Non-pigmented ciliary epithelial cell (primary cell): ENCODE data around the gene RAB34.
"Not testable (repeated sequence)": the region's sequence is repeated elsewhere in the genome, so short reads cannot be mapped to it uniquely, and the experiment has no call there.

Experiments used
- DNase-seq: peaks from one replicate; pipeline ENCODE4 v3.0.0-alpha.2; 2010; ENCODE audit warnings: low read depth

The RAB34 gene

DNA sequence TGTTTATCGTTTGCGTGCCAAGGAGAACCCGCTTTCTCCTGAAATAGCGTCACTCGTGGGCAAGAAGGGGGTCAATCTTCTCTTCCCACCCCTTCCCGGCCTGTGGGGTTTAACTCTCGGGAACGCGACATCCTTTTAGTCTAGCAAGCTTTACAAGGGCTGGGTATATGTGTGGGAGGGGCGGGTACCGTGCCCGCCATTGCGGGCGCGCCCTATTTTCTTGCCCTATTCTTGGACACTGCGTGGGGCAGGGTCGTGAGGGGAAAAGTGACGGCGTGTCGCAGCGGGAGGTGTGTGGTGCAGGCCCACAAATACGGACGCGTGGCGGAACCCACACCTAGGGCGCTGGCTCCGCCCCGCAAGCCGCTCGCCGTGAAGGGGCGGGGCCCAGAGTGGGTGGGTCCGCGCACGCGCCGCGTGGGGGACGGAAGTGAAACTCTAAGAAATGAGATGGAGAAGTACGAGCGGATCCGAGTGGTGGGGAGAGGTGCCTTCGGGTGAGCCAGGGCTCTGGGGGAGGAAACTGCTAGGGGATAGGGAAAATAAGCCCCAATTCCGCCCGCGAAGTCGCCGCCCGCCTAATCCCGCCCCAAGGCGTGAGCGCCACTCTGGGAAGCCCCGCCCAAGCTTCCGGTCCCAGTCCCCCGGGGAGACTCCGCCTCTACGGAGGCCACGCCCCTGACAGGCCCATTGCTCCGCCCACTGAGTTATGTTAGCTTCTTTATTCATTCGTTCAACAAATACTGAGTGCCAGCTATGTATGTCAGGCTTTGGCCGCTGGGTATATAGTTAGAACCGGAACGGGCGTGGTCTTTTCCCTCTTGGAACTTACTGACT lies 10.9 kb upstream of the RAB34 start, which contains the start of gene NEK8:
Gene NEK8 (plus strand): TSS at position 425 of the 837 bp plus-strand sequence. CDS start 26 bp downstream, at position 451.
- DNase-seq, result peak; percentile 73

DNA sequence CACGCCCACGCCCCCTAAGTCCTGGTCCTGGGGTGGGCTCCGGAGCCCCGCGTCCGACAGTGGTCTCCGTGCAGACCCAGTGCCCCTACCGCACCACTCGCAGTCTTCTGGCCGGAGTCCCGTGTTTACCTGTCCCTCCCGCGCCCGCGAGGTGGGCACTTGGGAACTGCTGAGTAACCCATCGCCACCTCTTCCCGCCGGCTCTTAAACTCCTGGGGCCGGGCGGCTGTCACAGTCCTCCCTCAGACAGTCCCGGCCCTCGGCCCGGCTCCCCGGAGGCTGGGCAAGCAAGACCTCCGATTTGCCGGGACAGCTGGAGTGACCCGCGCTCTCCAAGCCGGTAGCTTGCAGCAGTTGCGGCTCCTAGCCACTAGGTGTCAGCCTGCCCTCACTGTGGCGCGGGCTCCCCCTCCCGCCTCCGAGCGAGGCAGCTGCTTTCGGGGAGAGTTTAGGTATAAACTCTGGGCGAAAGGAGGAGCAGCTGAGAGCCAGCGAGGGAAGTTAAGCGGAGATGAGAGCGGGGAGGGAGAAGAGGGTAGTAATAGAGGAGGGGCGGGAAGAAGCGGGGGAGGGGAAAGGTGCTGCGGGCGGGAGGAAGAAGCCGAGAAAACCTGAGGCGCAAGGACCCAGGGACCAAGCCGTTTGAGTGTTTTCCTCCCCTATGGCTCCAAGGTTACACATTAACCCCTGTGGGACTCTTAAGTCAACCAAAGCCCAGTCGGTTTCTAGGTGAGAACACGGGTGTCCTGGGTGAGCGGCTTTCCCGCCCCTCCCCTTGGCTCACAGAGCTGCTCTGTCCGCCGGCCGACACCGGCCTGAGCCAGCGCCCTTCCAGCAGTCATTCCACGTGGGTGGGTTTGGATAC lies 9.2 kb upstream of the RAB34 start:
- DNase-seq, result peak; percentile 79

DNA sequence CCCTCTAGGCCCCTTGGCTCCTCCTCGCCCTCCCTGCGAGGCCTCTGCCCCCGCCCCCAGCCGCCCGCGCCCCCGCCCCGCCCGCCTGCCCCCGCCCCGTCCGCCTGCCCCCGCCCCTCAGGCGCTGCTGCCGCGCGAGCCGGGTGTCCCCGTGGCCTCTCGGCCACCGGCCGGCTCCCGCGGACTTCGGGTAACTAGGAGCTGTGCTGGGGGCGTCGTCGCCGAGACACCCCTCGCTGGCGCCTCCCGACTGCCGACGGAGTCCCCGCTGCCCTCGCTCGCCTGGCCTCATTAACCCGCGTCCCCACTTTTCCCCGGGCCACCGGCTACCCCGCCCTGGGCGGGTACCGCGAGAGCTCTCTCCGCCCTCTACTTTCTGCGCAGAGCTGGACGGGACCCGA lies 8.6 kb upstream of the RAB34 start, which contains the start of gene TLCD1:
Gene TLCD1 (minus strand): TSS at position 8 of the 401 bp plus-strand sequence. CDS start 136 bp downstream, outside the sequence.
- no peak for DNase-seq

DNA sequence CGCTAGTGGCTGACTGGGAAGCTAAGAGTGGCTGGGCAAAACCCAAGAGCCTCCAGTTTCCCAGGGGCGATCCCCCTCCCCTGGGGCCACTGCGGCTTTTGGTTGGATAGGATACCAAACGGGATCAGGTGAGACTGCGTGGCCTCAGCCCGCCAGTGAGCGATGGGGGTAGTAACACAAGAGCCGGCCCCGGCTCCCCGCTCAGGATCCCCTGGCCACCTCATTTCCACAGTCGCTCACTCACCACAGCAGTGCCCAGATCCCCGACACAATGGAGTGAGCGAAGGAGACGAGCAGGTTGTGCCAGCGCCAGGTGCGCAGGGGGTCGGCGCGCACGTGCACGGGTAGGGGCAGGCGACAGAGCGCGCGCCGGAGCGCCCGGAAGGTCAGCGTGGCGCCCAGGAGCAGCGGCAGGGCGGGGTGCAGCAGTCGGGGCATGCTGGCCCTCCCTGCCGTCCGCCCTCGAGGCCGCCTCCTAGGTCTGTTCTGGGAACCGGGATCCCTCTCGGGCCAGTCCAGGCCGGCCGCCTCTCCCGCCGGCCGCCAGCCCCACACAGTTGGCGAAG lies 8.1 kb upstream of the RAB34 start:
- DNase-seq, result no peak

DNA sequence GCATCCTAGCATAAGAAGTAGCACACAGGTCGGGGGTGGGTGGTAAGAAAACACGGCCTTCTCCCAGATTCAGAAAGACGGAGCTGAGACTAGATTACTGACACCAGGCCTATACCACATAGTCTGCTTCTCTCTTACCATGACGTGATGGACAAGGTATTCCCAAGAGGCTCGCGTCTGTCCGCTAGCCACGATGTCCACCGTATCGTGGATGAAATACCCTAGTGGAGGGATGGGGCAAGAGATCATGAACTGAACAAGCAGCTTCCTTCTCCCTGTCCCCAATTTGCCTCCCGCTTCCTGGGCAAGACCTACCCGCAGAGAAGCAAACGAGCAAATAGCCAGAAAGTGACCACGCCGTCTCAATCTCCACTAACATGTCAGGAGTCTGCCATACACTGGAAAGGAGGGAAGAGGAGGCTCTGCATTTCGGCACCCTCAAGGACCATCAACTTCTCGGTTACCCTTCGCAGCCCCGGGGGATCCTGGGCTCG lies 7.5 kb upstream of the RAB34 start:
- no peak for DNase-seq

DNA sequence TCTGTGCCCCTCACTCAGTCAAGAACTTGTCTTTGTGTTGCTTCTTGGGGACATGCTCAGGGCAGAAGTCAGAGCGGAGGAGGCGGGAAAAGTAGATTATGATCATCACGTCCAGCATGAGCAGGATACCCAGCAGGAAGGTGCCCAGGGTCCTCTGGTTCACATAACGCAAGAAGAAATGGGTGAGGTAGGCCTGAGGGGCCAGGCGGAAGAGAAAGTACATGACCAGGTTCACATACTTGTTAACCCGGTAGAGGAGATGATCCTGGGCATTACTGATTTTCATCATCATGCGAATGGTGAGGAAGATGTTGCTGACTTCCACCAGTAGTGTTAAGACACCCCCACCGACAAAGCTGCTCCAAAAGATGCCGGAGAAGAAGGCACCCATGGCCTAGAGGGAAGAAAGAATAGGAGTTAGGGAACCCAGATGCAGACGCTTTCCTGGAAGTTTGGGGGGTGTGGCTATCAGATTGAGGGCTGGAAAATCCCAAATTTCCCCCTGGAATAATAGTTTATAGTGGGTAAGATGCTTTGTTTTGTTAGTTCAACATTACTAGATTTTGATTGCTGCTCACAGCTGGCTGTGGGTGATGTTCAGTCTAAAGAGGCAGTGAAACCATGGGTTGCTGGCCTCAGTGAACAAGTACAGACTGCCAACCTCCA lies 7.0 kb upstream of the RAB34 start:
- no peak for DNase-seq

DNA sequence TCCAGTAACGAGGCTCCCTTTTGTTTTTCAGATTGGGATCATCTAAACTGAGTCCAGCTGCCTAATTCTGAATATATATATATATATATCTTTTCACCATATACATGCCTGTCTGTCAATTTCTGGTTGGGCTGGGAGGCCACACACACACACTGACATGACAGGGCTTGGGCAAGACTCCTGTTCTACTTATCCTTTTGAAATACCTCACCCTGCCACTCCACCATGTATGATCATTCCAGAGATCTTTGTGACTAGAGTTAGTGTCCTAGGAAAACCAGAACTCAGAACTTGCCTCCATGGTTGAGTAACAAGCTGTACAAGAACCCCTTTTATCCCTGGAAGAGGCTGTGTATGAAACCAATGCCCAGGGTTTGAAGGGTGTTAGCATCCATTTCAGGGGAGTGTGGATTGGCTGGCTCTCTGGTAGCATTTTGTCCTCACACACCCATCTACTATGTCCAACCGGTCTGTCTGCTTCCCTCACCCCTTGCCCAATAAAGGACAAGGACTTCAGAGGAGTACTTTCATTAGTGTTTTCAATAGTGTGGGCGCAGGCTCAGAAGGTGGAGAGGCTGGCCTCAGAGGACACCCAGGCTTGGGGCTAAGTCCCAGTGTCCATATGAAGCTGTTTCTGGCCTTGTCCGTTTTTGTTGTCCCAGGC lies 6.3 kb upstream of the RAB34 start:
- DNase-seq, result not testable (repeated sequence)

DNA sequence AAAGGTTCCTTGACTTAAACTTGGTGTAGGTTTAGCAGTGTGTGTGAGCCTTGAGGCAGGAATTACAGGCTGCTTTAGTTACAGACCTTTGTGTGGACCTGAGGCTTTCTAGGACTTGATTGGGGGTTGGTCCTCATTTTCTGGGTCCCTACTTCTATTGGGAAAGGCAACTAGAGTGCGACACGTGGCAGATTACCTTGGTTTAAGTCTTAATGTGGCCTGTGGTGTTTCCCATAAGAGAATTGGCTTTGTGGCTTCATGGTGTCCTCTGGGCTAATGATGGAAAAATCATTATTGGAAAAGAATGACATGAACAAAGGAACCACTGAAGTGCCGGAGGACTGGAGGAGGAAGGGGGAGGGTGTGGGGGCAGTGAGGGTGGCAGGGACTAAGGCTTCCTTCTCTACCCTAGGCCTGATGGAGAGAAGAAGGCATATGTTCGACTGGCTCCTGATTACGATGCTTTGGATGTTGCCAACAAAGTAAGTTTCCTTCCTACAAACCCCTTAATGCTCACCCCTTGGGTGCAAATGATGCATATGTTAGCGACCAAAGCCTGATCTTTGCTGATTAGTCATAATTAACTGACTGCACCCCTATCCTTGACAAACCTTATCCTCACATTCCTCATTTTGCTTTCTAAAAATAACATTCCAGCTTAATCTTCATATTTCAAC lies 5.6 kb upstream of the RAB34 start:
- no peak for DNase-seq

DNA sequence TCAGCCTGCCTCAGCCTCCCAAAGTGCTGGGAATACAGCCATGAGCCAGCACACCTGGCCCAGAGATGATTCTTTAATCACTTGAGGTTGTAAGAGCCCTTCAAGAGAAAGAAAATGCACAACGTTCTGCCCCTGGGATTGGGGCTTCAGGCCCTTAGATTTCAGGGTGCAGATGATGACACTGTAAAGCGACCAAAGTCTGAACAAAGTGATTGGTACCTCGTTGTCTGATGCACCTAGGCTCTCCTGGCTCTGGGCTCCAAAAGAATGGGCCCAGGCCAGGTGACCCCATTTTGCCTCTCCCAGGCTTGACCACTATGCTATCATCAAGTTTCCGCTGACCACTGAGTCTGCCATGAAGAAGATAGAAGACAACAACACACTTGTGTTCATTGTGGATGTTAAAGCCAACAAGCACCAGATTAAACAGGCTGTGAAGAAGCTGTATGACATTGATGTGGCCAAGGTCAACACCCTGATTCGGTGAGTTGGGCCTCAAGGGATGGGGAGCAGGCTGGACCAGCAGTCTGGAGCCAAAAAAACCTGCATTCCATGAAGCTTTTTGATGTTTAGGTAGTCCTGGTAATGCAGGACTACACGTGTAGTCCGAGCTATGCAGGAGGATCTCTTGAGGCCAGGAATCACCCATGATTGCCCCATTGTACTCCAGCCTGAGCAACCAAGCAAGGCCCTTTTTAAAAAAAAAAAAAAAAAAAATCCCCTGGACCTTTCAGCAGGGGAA lies 4.9 kb upstream of the RAB34 start:
- no peak for DNase-seq

DNA sequence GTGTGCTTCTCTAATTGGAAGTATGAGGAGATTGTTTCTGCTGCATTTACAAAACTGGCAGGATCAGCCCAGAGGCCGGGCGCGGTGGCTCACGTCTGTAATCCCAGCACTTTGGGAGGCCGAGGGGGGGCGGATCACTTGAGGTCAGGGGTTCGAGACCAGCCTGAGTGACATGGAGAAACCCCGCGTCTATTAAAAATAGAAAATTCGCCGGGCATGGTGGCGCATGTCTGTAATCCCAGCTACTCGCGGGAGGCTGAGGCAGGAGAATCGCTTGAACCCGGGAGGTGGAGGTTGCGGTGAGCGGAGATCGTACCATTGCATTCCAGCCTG lies 3.3 kb upstream of the RAB34 start:
- DNase-seq, result not testable (repeated sequence)

DNA sequence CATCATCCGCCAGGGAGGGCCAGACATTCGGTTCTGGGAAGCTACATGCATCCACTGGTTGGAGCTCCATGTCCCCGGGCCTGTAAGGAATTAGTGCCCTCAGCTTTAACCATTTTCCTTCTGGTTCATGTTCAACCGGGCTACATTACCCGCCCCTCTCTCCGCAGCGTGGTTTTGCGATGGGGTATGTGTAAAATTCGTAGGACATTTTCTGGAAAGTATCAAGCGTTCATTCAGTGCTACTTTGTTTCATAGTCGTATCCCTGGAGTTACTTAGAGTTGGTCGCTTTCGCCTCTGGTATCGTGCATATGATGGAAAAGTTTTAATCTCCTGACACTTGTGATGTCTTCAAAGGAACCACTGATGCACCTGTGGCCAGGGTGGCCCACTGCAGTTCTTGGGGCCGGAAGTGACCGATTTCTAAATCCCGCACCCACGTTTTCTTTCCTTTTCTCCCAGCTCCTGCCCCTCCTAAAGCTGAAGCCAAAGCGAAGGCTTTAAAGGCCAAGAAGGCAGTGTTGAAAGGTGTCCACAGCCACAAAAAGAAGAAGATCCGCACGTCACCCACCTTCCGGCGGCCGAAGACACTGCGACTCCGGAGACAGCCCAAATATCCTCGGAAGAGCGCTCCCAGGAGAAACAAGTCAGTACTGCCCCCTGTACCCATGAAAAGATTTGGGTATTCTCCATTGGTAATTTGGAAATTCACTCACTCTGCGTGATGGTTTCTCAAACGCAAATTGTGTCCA lies 2.8 kb upstream of the RAB34 start:
- DNase-seq, result no peak

DNA sequence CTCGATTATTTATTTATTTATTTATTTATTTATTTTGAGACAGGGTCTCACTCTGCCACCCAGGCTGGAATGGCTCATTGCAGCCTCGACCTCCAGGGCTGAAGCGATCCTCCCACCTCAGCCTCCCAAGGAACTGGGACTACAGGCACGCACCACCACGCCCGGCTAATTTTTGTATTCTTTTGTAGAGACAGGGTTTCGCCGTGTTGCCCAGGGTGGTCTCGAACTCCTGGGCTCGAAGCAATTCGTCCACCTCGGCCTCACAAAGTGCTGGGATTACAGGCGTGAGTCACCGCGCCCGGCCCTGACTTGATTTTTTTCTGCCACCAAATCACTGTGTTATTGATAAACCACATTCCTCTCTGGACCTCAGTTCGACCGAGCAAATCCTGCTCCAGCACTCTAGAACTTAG lies 1.4 kb upstream of the RAB34 start:
- no peak for DNase-seq

DNA sequence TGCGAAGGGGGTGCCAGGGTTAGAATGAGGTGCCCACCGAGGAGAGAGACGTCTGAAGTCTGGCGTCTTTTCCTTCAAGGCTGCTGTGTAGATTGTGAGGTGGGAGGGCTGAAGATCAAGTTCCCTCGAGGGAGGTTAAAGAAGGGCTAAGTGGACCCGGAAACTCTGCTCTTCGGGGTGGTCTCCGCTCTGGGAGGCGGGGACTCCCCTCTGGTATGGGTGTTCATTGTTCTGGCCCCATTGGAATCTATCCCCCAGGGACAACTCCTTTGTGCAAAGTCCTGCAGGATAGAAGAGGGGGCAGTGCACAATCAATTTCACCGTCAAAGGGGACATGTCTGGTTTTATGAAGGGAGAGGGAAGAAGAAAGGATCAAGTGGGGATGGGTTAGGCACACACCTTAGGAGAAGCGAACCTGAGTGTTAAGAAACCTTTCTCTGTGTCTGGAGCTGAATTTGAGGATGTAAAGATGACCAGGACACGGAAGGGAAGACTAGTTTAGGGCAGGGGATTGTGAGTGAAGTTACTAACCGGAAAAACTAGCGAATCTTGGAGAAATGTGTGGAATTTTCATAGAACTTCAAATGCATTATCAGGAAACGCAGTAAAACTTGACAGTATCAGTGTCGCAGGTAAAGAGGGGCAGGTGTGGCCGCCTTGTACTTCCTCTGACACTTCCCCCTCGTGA lies 809 bp upstream of the RAB34 start:
- no peak for DNase-seq

DNA sequence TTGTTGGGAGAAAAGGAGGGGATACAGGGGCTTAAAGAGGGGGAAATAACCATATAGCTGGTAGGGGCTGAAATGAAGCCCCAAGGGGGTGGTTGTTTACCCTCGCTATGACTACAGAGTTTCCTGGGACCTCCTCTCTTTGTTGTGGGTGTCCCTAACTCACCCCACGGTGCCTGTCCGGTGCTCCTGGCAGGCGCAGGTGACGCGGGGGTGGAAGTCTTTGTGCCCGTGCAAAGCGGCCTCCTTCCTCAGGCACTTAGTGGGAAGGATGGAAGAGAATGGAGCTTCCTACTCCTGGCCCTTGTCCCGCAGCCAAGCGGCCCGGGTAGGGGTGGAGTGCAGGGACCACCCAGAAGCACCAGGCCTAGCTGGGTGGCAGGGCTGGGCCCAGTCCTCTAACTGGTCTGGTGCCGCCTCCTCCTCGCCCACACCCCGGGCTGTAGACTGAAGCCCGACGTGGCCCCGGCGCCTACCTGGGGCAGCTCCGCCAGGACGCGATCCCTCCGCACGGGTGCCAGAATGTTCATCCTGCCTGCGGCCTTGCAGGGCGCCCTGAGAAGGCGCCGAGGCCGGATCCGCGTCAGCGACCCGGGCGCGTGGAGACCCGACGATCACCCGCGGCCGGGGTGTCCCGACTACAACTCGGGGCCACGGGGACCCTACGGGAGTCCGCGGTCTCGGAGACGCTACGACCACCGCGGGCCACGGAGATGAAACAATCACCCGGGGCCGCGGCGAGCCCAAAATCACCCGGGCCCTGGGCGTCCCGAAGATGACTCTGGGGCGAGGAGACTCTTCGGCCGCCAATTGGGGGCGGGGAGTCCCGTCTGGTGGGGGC lies 709 bp downstream of the RAB34 start:
- no peak for DNase-seq

DNA sequence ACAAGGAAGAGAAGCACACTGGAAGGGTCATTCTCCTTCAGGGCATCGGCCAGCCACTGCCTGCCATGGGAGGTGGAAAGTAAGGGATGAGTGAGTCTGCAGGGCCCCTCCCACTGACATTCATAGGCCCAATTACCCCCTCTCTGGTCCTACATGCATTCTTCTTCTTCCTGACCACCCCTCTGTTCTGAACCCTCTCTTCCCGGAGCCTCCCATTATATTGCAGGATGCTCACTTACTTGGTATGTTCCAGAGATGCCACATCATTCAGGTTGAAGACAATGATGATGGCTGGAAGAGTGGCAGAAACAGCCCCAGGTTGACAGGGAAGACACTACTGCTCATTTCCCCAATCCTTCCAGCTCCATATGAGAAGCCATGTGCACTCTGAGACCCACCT lies 2.5 kb downstream of the RAB34 start:
- DNase-seq, result no peak

DNA sequence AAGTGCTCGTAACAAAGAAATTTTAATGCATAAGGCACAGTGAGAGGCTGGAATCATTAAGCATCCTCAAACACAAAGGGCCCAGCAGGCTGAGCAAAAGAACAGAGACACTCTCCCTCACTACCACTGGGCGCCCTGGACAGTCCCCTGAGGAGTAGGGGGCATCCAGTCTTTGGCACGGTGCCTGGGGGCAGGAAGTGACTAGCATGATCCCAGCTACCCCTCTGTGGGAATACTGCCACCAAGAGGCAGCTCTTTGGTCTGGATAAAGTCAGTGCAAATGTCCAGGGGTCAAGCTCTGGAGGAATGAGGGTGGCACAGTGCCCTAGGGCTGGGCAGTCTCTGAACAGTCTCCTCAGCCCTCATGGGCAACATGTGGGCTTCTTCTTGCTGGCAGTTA lies 3.4 kb downstream of the RAB34 start:
- DNase-seq, result no peak

DNA sequence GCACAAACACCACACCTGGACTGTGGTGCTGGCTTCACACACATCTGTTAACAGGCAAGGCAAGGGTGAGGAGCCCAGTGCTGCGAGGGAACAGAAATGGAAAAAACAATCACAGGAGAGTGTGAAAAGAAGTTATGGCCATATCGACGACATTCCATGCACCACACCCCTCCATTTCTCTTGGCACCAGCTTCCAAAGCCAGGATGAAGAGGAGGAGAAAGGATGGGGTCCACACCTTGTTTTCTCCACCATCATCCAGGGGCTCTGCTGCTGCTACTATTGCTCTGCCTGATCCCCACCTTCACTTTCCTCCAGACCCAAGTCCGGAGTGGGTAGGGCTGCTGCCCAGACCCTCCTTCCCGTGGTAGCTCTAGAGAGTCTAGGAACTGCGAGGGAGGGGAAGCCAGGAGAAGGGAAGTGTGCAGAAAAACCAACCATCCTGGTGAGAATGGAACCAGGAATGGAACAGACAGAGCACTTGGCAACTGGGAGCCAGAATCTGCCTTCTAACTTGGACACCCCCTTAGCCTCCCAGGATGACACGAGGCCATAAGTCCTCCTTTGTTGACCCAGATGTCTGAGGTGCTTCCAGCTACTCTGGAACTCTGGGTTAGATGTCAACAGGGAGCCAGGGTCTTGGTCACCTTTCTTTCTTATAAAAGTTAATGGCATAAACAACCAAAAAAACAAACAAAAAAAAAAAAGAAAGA lies 4.8 kb downstream of the RAB34 start:
- no peak for DNase-seq
